OCI-LY1 (cell line): ENCODE results near the gene FGF11.

ENCODE experiments used
- H2AFZ ChIP-seq: fragments of 200-600 bp; sonication (generic), shearing (Covaris generic); 2 replicates; pipeline ENCODE4 v1.6.0; 2014; ENCODE audit warnings: antibody characterized with exemption, mild to moderate bottlenecking, low read length
- H3F3A ChIP-seq: fragments of 200-600 bp; sonication (generic), shearing (Covaris generic); 2 replicates; pipeline ENCODE4 v1.6.0; 2014; ENCODE audit warnings: mild to moderate bottlenecking, antibody characterized with exemption, low read length, moderate library complexity; ENCODE audit not compliant: insufficient read depth
- H3K27ac ChIP-seq: fragments of 200-600 bp; sonication (generic); 2 replicates; pipeline ENCODE4 v1.5.1; 2014; ENCODE audit warnings: low read length, mixed run types, mild to moderate bottlenecking, low read depth; ENCODE audit not compliant: poor library complexity, severe bottlenecking
- H3K27me3 ChIP-seq: fragments of 200-600 bp; sonication (generic); 2 replicates; pipeline ENCODE4 v1.6.0; 2014; ENCODE audit warnings: antibody characterized with exemption, mild to moderate bottlenecking, low read length, moderate library complexity; ENCODE audit not compliant: insufficient read depth
- H3K36me3 ChIP-seq: fragments of 200-600 bp; sonication (generic); 2 replicates; pipeline ENCODE4 v1.6.1; 2014; ENCODE audit warnings: mild to moderate bottlenecking, antibody characterized with exemption, low read length, moderate library complexity, mixed read lengths; ENCODE audit not compliant: insufficient read depth
- H3K4me1 ChIP-seq: fragments of 200-600 bp; sonication (generic); 2 replicates; pipeline ENCODE4 v1.5.1; 2014; ENCODE audit warnings: mild to moderate bottlenecking, low read length, moderate library complexity; ENCODE audit not compliant: insufficient read depth, severe bottlenecking
- H3K4me2 ChIP-seq: fragments of 200-600 bp; sonication (generic), shearing (Covaris generic); 2 replicates; pipeline ENCODE4 v1.6.1; 2014; ENCODE audit warnings: low read length
- H3K4me3 ChIP-seq: fragments of 200-600 bp; sonication (generic); 2 replicates; pipeline ENCODE4 v1.5.1; 2014; ENCODE audit warnings: low read length, low read depth, mild to moderate bottlenecking, mixed read lengths; ENCODE audit not compliant: poor library complexity, severe bottlenecking
- H3K79me2 ChIP-seq: fragments of 200-600 bp; shearing (Covaris generic); 2 replicates; pipeline ENCODE4 v1.6.1; 2016; ENCODE audit warnings: mixed run types, low read length, mixed read lengths; ENCODE audit not compliant: insufficient read depth
- H3K9ac ChIP-seq: fragments of 200-600 bp; sonication (generic), shearing (Covaris generic); 2 replicates; pipeline ENCODE4 v1.6.1; 2014; ENCODE audit warnings: mild to moderate bottlenecking, low read length, mixed read lengths
- H3K9me2 ChIP-seq: fragments of 200-600 bp; sonication (generic), shearing (Covaris generic); 2 replicates; pipeline ENCODE4 v1.6.1; 2014; ENCODE audit warnings: low read depth, mild to moderate bottlenecking, low read length, mixed read lengths
- H3K9me3 ChIP-seq: fragments of 200-600 bp; shearing (Covaris generic); 2 replicates; pipeline ENCODE4 v1.6.1; 2014; ENCODE audit warnings: low read length, mixed read lengths
- H4K20me1 ChIP-seq: fragments of 200-600 bp; sonication (generic), shearing (Covaris generic); 2 replicates; pipeline ENCODE4 v1.6.0; 2016; ENCODE audit warnings: mild to moderate bottlenecking, low read length; ENCODE audit not compliant: insufficient read depth
- CTCF ChIP-seq: fragments of 200-600 bp; sonication (generic), shearing (Covaris generic); IDR thresholded peaks from 2 replicates; pipeline ENCODE4 v1.5.1; 2017; ENCODE audit warnings: mild to moderate bottlenecking, antibody characterized with exemption, low read length, moderate library complexity, mixed read lengths
- EZH2 ChIP-seq: fragments of 200-600 bp; sonication (generic), shearing (Covaris generic); IDR thresholded peaks from 2 replicates; pipeline ENCODE4 v1.8.0; 2017; ENCODE audit warnings: borderline replicate concordance, mixed run types, mild to moderate bottlenecking, antibody characterized with exemption, low read length, moderate library complexity, mixed read lengths

Gene FGF11

DNA sequence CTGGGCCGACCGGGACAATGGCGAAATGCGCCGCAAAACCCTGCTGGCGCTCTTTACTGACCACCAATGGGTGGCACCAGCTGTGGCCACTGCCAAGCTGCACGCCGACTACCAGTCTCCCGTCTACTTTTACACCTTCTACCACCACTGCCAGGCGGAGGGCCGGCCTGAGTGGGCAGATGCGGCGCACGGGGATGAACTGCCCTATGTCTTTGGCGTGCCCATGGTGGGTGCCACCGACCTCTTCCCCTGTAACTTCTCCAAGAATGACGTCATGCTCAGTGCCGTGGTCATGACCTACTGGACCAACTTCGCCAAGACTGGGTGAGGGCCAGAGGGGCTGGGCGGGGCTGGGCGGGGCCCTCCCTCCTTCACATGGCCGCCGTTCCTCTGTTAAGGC, 23.5 kb upstream of the FGF11 start:
- no peak for TF ChIP-seq CTCF
- TF ChIP-seq EZH2 = no peak
- no peaks in the 10 kb centered on the region for H4K20me1 ChIP-seq
- H3K4me2 ChIP-seq = no peak overlapping the region
- H3K4me3 ChIP-seq = no peak overlapping the region
- H3F3A ChIP-seq = no peaks in the 10 kb centered on the region
- no peak overlapping the region for H3K27ac ChIP-seq
- H3K4me1 ChIP-seq = no peaks in the 10 kb centered on the region
- peaks cover 26% of the 10 kb centered on the region; the same call in 1 of the 2 replicates for H3K27me3 ChIP-seq
- H3K9me3 ChIP-seq = no peaks in the 10 kb centered on the region
- no peak overlapping the region for H3K9ac ChIP-seq
- no peaks in the 10 kb centered on the region for H3K9me2 ChIP-seq
- no peak overlapping the region for H2AFZ ChIP-seq
- H3K36me3 ChIP-seq = no peaks in the 10 kb centered on the region
- no peaks in the 10 kb centered on the region for H3K79me2 ChIP-seq

- no peak overlapping the region for H2AFZ ChIP-seq
- no peaks in the 10 kb centered on the region for H3F3A ChIP-seq
- TF ChIP-seq CTCF (peak; percentile 17; the same call in 1 of the 2 replicates), EZH2 (no peak)
- H3K9me2 ChIP-seq = no peaks in the 10 kb centered on the region
- H3K9ac ChIP-seq = no peak overlapping the region
- no peaks in the 10 kb centered on the region for H3K36me3 ChIP-seq
- H3K4me1 ChIP-seq = no peaks in the 10 kb centered on the region
- H3K79me2 ChIP-seq = no peaks in the 10 kb centered on the region
- no peak overlapping the region for H3K4me3 ChIP-seq
- peaks cover 26% of the 10 kb centered on the region; the same call in 1 of the 2 replicates for H3K27me3 ChIP-seq
- no peaks in the 10 kb centered on the region for H4K20me1 ChIP-seq
- H3K27ac ChIP-seq = no peak overlapping the region
- H3K4me2 ChIP-seq = no peak overlapping the region
- no peaks in the 10 kb centered on the region for H3K9me3 ChIP-seq
Observed at GRCh38 chr17:7416323-7416722, 23.0 kb upstream of the FGF11 start.

DNA sequence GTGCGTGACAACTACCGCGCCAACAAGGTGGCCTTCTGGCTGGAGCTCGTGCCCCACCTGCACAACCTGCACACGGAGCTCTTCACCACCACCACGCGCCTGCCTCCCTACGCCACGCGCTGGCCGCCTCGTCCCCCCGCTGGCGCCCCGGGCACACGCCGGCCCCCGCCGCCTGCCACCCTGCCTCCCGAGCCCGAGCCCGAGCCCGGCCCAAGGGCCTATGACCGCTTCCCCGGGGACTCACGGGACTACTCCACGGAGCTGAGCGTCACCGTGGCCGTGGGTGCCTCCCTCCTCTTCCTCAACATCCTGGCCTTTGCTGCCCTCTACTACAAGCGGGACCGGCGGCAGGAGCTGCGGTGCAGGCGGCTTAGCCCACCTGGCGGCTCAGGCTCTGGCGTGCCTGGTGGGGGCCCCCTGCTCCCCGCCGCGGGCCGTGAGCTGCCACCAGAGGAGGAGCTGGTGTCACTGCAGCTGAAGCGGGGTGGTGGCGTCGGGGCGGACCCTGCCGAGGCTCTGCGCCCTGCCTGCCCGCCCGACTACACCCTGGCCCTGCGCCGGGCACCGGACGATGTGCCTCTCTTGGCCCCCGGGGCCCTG, 22.2 kb upstream of the FGF11 start:
- no peaks in the 10 kb centered on the region for H3K9me3 ChIP-seq
- H3K4me2 ChIP-seq = no peak overlapping the region
- no peaks in the 10 kb centered on the region for H3K4me1 ChIP-seq
- H3K79me2 ChIP-seq = no peaks in the 10 kb centered on the region
- H3K27ac ChIP-seq = no peak overlapping the region
- peaks cover 26% of the 10 kb centered on the region; the same call in 1 of the 2 replicates for H3K27me3 ChIP-seq
- H3K9me2 ChIP-seq = no peaks in the 10 kb centered on the region
- H3F3A ChIP-seq = no peaks in the 10 kb centered on the region
- H2AFZ ChIP-seq = no peak overlapping the region
- H3K9ac ChIP-seq = no peak overlapping the region
- no peaks in the 10 kb centered on the region for H3K36me3 ChIP-seq
- H4K20me1 ChIP-seq = no peaks in the 10 kb centered on the region
- no peak for TF ChIP-seq CTCF
- no peak overlapping the region for H3K4me3 ChIP-seq
